Vagina (tissue), 2 donors: ENCODE data around the gene TXNRD1. TPM values are rescaled to one million over a fixed set of nuclear protein-coding genes. Genes with fewer than 3 reads are reported as not detected.
A peak's percentile ranks its signal among the peaks of the same experiment; 100 is the strongest.
"Not testable (repeated sequence)": the region's sequence is repeated elsewhere in the genome, so short reads cannot be mapped to it uniquely, and the experiment has no call there.

Source experiments
- DNase-seq, 2 donors: peaks; one replicate each; pipeline ENCODE4 v3.0.0-alpha.2; 2017; ENCODE audit errors: extremely low spot score in 2 of 2
- H3K27ac ChIP-seq: fragments of 200-600 bp; sonication (generic); one replicate; pipeline ENCODE4 v1.5.1; 2019
- H3K27me3 ChIP-seq: fragments of 200-600 bp; sonication (generic); one replicate; pipeline ENCODE4 v1.5.1; 2019
- H3K36me3 ChIP-seq, 2 donors: fragments of 200-600 bp; sonication (generic); one replicate each; pipeline ENCODE4 v1.5.1; 2017 to 2019
- H3K4me1 ChIP-seq: fragments of 200-600 bp; sonication (generic); one replicate; pipeline ENCODE4 v1.5.1; 2019
- H3K4me3 ChIP-seq, 2 donors: fragments of 200-600 bp; sonication (generic); 1 replicate in 1 of 2; 2 replicates in 1 of 2; pipeline ENCODE4 v1.5.1; 2016 to 2019
- H3K9me3 ChIP-seq: fragments of 200-600 bp; sonication (generic); one replicate; pipeline ENCODE4 v1.5.1; 2019
- CTCF ChIP-seq, 3 experiments: fragments of 450-650 bp in 2 of 3; fragments of 200-600 bp in 1 of 3; sonication (generic) in 1 of 3; IDR thresholded peaks; one replicate each; pipeline ENCODE4 v1.5.1; 2017 to 2019; ENCODE audit warnings: antibody characterized with exemption in 3 of 3, mild to moderate bottlenecking in 2 of 3, moderate library complexity in 2 of 3
- POLR2A ChIP-seq, 2 donors: fragments of 450-650 bp; IDR thresholded peaks; one replicate each; pipeline ENCODE4 v1.6.1; 2017; ENCODE audit warnings: antibody characterized with exemption in 2 of 2, mild to moderate bottlenecking in 2 of 2, moderate library complexity in 2 of 2
- POLR2AphosphoS5 ChIP-seq, 2 donors: sonication (generic); formaldehyde crosslinking; IDR thresholded peaks; one replicate each; pipeline ENCODE4 v1.9.0; 2017; ENCODE audit warnings: antibody characterized with exemption in 2 of 2, mild to moderate bottlenecking in 2 of 2, low read depth in 1 of 2; ENCODE audit not compliant: insufficient read depth in 1 of 2
- intact Hi-C: fragments of 100-400 bp; cut with DNase I; formaldehyde crosslinking; loops from one replicate; pipeline ENCODE4 v1.15.1; 2023
- total RNA-seq: library from RNA; depleted of rRNA; stranded (reverse); fragments of >200 nt; gene quantifications from one replicate; pipeline ENCODE4 v1.2.3, GENCODE V29; 2016

TXNRD1 gene
- total RNA-seq, 1 donor from 2014 or later, result 144 TPM

GRCh38 chr12:104257913-104258472 is 42.4 kb downstream of the TXNRD1 start:
- H3K9me3 ChIP-seq, result no peaks in the 10 kb centered on the region
- no peaks in the 10 kb centered on the region for H3K36me3 ChIP-seq
- TF ChIP-seq CTCF (IDR thresholded peaks at IDR 0.05), result no peak
- no peak for TF ChIP-seq POLR2A (IDR thresholded peaks at IDR 0.05)
- no peak for TF ChIP-seq POLR2AphosphoS5 (IDR thresholded peaks at IDR 0.05; ENCODE audit: insufficient read depth in 1 of 2, low read depth in 1 of 2)
- H3K4me3 ChIP-seq, result no peak overlapping the region
- intact Hi-C loops, result no loop called here
- no peaks in the 10 kb centered on the region for H3K27me3 ChIP-seq
- no peak overlapping the region for H3K27ac ChIP-seq
- no peaks in the 10 kb centered on the region for H3K4me1 ChIP-seq
- no peak for DNase-seq

- H3K9me3 ChIP-seq, result no peaks in the 10 kb centered on the region
- H3K4me3 ChIP-seq, result no peak overlapping the region
- TF ChIP-seq POLR2AphosphoS5 (IDR thresholded peaks at IDR 0.05; ENCODE audit: insufficient read depth in 1 of 2, low read depth in 1 of 2), result no peak
- TF ChIP-seq CTCF (IDR thresholded peaks at IDR 0.05), result no peak
- TF ChIP-seq POLR2A (IDR thresholded peaks at IDR 0.05), result no peak
- H3K4me1 ChIP-seq, result no peaks in the 10 kb centered on the region
- no peaks in the 10 kb centered on the region for H3K36me3 ChIP-seq
- DNase-seq, result no peak
- no peaks in the 10 kb centered on the region for H3K27me3 ChIP-seq
- intact Hi-C loops, result no loop called here
- no peak overlapping the region for H3K27ac ChIP-seq
Measured at GRCh38 chr12:104258476-104259067, 43.0 kb downstream of the TXNRD1 start.

GRCh38 chr12:104263026-104263425 is 47.4 kb downstream of the TXNRD1 start:
- intact Hi-C loops, result no loop called here
- Histone ChIP-seq H3K9me3 (no peaks in the 10 kb centered on the region), H3K36me3 (no peaks in the 10 kb centered on the region), H3K27ac (no peak overlapping the region), H3K27me3 (no peaks in the 10 kb centered on the region), H3K4me3 (no peak overlapping the region), H3K4me1 (no peaks in the 10 kb centered on the region)
- no peak for DNase-seq
- no peak for TF ChIP-seq POLR2AphosphoS5 (IDR thresholded peaks at IDR 0.05; ENCODE audit: insufficient read depth in 1 of 2, low read depth in 1 of 2)
- TF ChIP-seq CTCF (IDR thresholded peaks at IDR 0.05), result no peak
- TF ChIP-seq POLR2A (IDR thresholded peaks at IDR 0.05), result no peak

- Histone ChIP-seq H3K9me3 (no peaks in the 10 kb centered on the region), H3K4me3 (no peak overlapping the region)
- intact Hi-C loops, result no loop called here
Measured at GRCh38 chr12:104263580-104264358, 48.2 kb downstream of the TXNRD1 start.

GRCh38 chr12:104265436-104265835 is 49.9 kb downstream of the TXNRD1 start:
- H3K27me3 ChIP-seq, H3K4me3 ChIP-seq, H3K36me3 ChIP-seq, H3K4me1 ChIP-seq, H3K27ac ChIP-seq, intact Hi-C loops, H3K9me3 ChIP-seq, DNase-seq: not testable (repeated sequence)

More at GRCh38 chr12:104263580-104264358, 48.2 kb downstream of the TXNRD1 start:
- no peak for DNase-seq
- no peaks in the 10 kb centered on the region for H3K27me3 ChIP-seq
- TF ChIP-seq CTCF (IDR thresholded peaks at IDR 0.05) (no peak), POLR2AphosphoS5 (IDR thresholded peaks at IDR 0.05; ENCODE audit: insufficient read depth in 1 of 2, low read depth in 1 of 2) (peak in 1 of 2 donors; percentile 14)
- H3K36me3 ChIP-seq, result no peaks in the 10 kb centered on the region
- no peak overlapping the region for H3K27ac ChIP-seq
- H3K4me1 ChIP-seq, result no peaks in the 10 kb centered on the region
